GM12892 (cell line): ENCODE results near the gene PYGB.

ENCODE experiments used
- DNase-seq: peaks from one replicate; pipeline ENCODE4 v3.0.0; 2011; ENCODE audit not compliant: insufficient read length
- FAIRE-seq: peaks from 2 replicates; lab custom pipeline; 2011; peaks lifted over from hg19 to GRCh38; lab: Jason Lieb, UNC
- POLR2A ChIP-seq: IDR thresholded peaks from 2 replicates; pipeline ENCODE4 v1.6.1; 2011; ENCODE audit warnings: low read depth, low read length, control low read depth
- POLR2AphosphoS5 ChIP-seq: IDR thresholded peaks from 2 replicates; pipeline ENCODE4 v1.6.1; 2011; ENCODE audit warnings: low read depth, low read length, control low read depth
- TAF1 ChIP-seq: IDR thresholded peaks from 2 replicates; pipeline ENCODE4 v1.6.1; 2011; ENCODE audit warnings: low read depth, mild to moderate bottlenecking, control low read depth, low read length, borderline replicate concordance

The PYGB gene

GRCh38 chr20:25301357-25301920 is 53.6 kb downstream of the PYGB start:
- TF ChIP-seq POLR2AphosphoS5 (no peak), POLR2A (no peak), TAF1 (no peak)
- no peak for DNase-seq
- FAIRE-seq = no peak

- FAIRE-seq (no peak), DNase-seq (no peak)
- TF ChIP-seq POLR2AphosphoS5 (no peak), TAF1 (no peak), POLR2A (no peak)
These were observed 54.7 kb downstream of the PYGB start for GRCh38 chr20:25302596-25302995.

GRCh38 chr20:25303292-25304024 is 55.6 kb downstream of the PYGB start:
- DNase-seq = no peak
- no peak for TF ChIP-seq TAF1
- TF ChIP-seq POLR2A = no peak
- no peak for TF ChIP-seq POLR2AphosphoS5
- no peak for FAIRE-seq

- no peak for FAIRE-seq
- TF ChIP-seq POLR2AphosphoS5 (no peak), TAF1 (no peak), POLR2A (no peak)
- DNase-seq = no peak
These were observed 56.2 kb downstream of the PYGB start for GRCh38 chr20:25304025-25304549.

GRCh38 chr20:25306991-25307903 is 59.4 kb downstream of the PYGB start:
- FAIRE-seq (no peak), DNase-seq (no peak)
- TF ChIP-seq POLR2A = no peak
- TF ChIP-seq POLR2AphosphoS5 = no peak
- TF ChIP-seq TAF1 = no peak

DNA sequence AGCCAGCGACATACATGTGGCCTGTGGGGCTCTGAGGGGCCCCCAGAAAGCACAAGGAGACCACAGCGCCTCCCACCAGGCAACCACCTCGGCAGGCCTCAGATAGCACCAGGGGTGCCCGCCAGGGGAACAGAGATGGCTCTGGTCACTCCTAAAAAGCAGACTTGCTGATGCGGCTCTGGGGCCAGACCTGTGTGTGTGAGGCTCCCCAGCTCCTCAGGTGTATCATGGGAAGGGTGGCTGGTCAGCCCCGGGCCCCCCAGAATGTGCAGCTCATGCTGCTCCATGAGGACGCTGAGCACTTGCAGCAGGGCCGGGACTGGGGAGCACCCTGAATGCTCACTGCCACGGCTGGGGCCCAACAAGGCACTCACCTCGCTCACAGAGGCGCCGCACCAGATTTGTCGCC is 60.2 kb downstream of the PYGB start:
- FAIRE-seq (no peak), DNase-seq (no peak)
- TF ChIP-seq TAF1 (no peak), POLR2AphosphoS5 (no peak), POLR2A (no peak)

GRCh38 chr20:25308671-25309394 is 60.9 kb downstream of the PYGB start:
- FAIRE-seq (no peak), DNase-seq (no peak)
- TF ChIP-seq TAF1 (no peak), POLR2A (no peak), POLR2AphosphoS5 (no peak)

GRCh38 chr20:25309395-25310267 is 61.7 kb downstream of the PYGB start:
- FAIRE-seq (no peak), DNase-seq (no peak)
- TF ChIP-seq POLR2A = no peak
- no peak for TF ChIP-seq POLR2AphosphoS5
- TF ChIP-seq TAF1 = no peak

DNA sequence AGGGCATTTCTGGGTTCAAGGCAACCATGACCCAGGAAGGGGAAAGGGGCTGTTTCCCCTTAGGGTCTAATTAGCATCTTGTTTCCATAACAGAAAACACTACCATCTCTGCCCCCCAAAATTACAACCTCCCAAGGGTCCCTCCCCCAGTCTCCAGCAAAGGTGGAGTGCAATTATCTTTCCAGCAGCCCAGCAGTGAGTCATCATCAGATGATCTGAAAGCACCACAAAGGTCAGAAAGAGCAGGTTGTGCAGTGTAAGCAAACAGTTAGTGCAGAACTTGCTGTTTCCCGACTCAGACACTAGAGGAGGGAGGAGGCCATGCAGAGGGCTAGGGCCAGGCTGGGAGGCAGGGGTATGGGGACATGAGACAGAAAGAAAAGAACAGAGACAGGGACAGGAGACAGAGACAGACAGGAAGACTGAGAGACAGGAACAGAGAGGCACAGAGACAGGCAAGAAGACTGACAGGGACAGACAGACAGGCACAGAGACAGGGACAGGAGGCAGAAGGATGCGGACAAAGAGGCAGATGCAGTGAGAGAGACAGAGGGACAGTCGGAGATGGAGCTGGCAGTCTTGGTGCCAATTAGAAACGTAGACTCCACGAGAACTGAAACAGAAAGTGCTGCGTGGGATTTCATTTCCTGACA is 62.5 kb downstream of the PYGB start:
- TF ChIP-seq POLR2A = peak; percentile 56
- TF ChIP-seq TAF1 = no peak
- TF ChIP-seq POLR2AphosphoS5 = no peak
- no peak for DNase-seq
- peak; percentile 86 for FAIRE-seq
